BLaER1 treated with 17β-estradiol and CSF1 and Interleukin-3, amounts not matched to agents 10 nM and 100 nM (cell line): ENCODE measurements around the gene SOS1.

Experiments
- H3K27ac ChIP-seq, 11 experiments: shearing (Covaris generic); formaldehyde crosslinking; 2 replicates each; pipeline ENCODE4 v1.8.1; 2022
- H3K27me3 ChIP-seq, 11 experiments: shearing (Covaris generic); formaldehyde crosslinking; 2 replicates each; pipeline ENCODE4 v1.8.1; 2022
- H3K36me3 ChIP-seq, 11 experiments: shearing (Covaris generic); formaldehyde crosslinking; 2 replicates each; pipeline ENCODE4 v1.8.1; 2022
- H3K4me1 ChIP-seq, 10 experiments: shearing (Covaris generic); formaldehyde crosslinking; 2 replicates each; pipeline ENCODE4 v1.8.1; 2022
- H3K4me2 ChIP-seq, 11 experiments: shearing (Covaris generic); formaldehyde crosslinking; 2 replicates each; pipeline ENCODE4 v1.8.1; 2022
- H3K4me3 ChIP-seq, 10 experiments: shearing (Covaris generic); formaldehyde crosslinking; 2 replicates each; pipeline ENCODE4 v1.8.1; 2022
- H3K9ac ChIP-seq, 11 experiments: shearing (Covaris generic); formaldehyde crosslinking; 2 replicates each; pipeline ENCODE4 v1.8.1; 2022
- H3K9me3 ChIP-seq, 11 experiments: shearing (Covaris generic); formaldehyde crosslinking; replicated peaks in 1 of 11; 2 replicates each; pipeline ENCODE4 v1.8.1; 2022
- H4K20me1 ChIP-seq, 11 experiments: shearing (Covaris generic); formaldehyde crosslinking; 2 replicates each; pipeline ENCODE4 v1.8.1; 2022
- Cebpa-rat ChIP-seq, 11 experiments: shearing (Covaris generic); IDR thresholded peaks; 2 replicates each; pipeline ENCODE4 v1.8.1; 2022

The SOS1 gene

DNA sequence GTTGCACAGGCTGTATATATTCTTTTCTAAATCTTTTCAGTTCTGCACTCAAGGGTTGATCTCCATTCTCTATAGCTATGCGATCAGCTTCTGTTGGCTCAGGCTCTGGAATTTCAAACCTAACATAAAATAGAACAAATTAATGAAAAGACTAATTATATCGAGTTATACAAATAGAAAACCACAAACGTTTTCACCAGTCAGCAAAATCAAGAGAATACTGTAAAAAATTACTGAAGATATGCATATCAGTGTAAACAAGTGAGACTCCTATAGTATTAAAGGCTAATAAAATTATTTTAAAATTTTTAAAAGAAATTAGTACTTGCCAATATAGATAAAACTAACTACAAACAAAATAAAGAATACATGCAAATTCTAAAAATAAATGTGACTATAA is 107.0 kb downstream of the SOS1 start:
- no peak for TF ChIP-seq Cebpa-rat (IDR thresholded peaks at IDR 0.05)
- Histone ChIP-seq H3K4me3 (no peak overlapping the region), H3K9ac (no peak overlapping the region), H4K20me1 (peaks cover 0 to 49% (median 0%) of the 10 kb centered on the region in 11 experiments; a peak in 3 of 22 replicates), H3K9me3 (peaks cover 0 to 9% (median 0%) of the 10 kb centered on the region in 11 experiments; a peak in 2 of 22 replicates), H3K27me3 (no peaks in the 10 kb centered on the region), H3K36me3 (peaks cover 46 to 88% (median 58%) of the 10 kb centered on the region in 11 experiments), H3K4me1 (peaks cover 0 to 14% (median 0%) of the 10 kb centered on the region in 10 experiments; a peak in 3 of 20 replicates), H3K27ac (no peak overlapping the region), H3K4me2 (no peak overlapping the region)

DNA sequence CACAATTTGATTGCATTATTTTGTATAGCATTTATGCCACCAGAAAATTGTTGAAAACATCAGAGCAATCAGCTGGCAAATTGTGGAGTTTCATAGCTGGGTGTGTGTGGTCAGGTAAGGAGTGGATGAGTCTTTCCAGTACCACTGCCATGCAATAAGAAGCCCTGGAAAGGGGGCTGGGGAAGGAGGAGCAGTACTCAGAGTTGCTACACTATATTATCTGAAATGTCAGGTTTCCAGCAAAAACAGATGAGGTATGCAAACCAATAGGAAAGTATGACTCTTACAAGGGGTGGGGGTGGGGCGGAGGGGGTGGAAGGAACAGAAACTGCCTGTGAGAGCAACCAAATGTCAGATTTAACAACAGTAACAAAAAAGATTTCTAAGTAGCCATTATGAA is 112.2 kb downstream of the SOS1 start:
- no peaks in the 10 kb centered on the region for H3K27me3 ChIP-seq
- H3K9ac ChIP-seq, result no peak overlapping the region
- peaks cover 75 to 100% (median 91%) of the 10 kb centered on the region in 11 experiments for H3K36me3 ChIP-seq
- no peak overlapping the region for H3K4me3 ChIP-seq
- peaks cover 0 to 9% (median 0%) of the 10 kb centered on the region in 11 experiments; a peak in 2 of 22 replicates for H3K9me3 ChIP-seq
- peaks cover 0 to 34% (median 0%) of the 10 kb centered on the region in 10 experiments; a peak in 4 of 20 replicates for H3K4me1 ChIP-seq
- peak overlapping the region in 3 of 11 experiments; percentile 21 to 52 (median 35); a peak in 4 of 22 replicates for H3K4me2 ChIP-seq
- TF ChIP-seq Cebpa-rat (IDR thresholded peaks at IDR 0.05), result no peak
- H4K20me1 ChIP-seq, result peaks cover 0 to 21% (median 0%) of the 10 kb centered on the region in 11 experiments; a peak in 2 of 22 replicates
- H3K27ac ChIP-seq, result peak overlapping the region in 2 of 11 experiments; percentile 40 to 51; a peak in 4 of 22 replicates

- peaks cover 0 to 14% (median 0%) of the 10 kb centered on the region in 11 experiments; a peak in 1 of 22 replicates for H4K20me1 ChIP-seq
- no peak overlapping the region for H3K4me3 ChIP-seq
- peaks cover 0 to 34% (median 0%) of the 10 kb centered on the region in 10 experiments; a peak in 4 of 20 replicates for H3K4me1 ChIP-seq
- H3K4me2 ChIP-seq, result peak overlapping the region in 2 of 11 experiments; percentile 35 to 52; a peak in 2 of 22 replicates
- no peak overlapping the region for H3K9ac ChIP-seq
- TF ChIP-seq Cebpa-rat (IDR thresholded peaks at IDR 0.05), result no peak
- H3K27me3 ChIP-seq, result no peaks in the 10 kb centered on the region
- peaks cover 74 to 100% (median 90%) of the 10 kb centered on the region in 11 experiments for H3K36me3 ChIP-seq
- H3K9me3 ChIP-seq, result peaks cover 0 to 9% (median 0%) of the 10 kb centered on the region in 11 experiments; a peak in 2 of 22 replicates
- peak overlapping the region in 2 of 11 experiments; percentile 40 to 51; a peak in 4 of 22 replicates for H3K27ac ChIP-seq
Measured at GRCh38 chr2:39007875-39008504, 112.9 kb downstream of the SOS1 start.

- Histone ChIP-seq H3K4me1 (peaks cover 0 to 37% (median 0%) of the 10 kb centered on the region in 10 experiments; a peak in 6 of 20 replicates), H3K9me3 (no peaks in the 10 kb centered on the region), H3K27ac (no peak overlapping the region), H3K36me3 (peaks cover 72 to 100% (median 87%) of the 10 kb centered on the region in 11 experiments), H4K20me1 (peaks cover 0 to 12% (median 0%) of the 10 kb centered on the region in 11 experiments; a peak in 2 of 22 replicates), H3K9ac (no peak overlapping the region), H3K4me3 (no peak overlapping the region), H3K27me3 (no peaks in the 10 kb centered on the region), H3K4me2 (no peak overlapping the region)
- no peak for TF ChIP-seq Cebpa-rat (IDR thresholded peaks at IDR 0.05)
Measured at GRCh38 chr2:39000552-39000951, 120.3 kb downstream of the SOS1 start.

- H3K27ac ChIP-seq, result peak overlapping the region in 3 of 11 experiments; percentile 56 to 71 (median 57); a peak in 7 of 22 replicates
- H3K4me2 ChIP-seq, result peak overlapping the region in 4 of 11 experiments; percentile 3 to 66 (median 38); a peak in 6 of 22 replicates
- peaks cover 79 to 100% (median 90%) of the 10 kb centered on the region in 11 experiments for H3K36me3 ChIP-seq
Measured at GRCh38 chr2:38997781-38998180, 123.1 kb downstream of the SOS1 start.

DNA sequence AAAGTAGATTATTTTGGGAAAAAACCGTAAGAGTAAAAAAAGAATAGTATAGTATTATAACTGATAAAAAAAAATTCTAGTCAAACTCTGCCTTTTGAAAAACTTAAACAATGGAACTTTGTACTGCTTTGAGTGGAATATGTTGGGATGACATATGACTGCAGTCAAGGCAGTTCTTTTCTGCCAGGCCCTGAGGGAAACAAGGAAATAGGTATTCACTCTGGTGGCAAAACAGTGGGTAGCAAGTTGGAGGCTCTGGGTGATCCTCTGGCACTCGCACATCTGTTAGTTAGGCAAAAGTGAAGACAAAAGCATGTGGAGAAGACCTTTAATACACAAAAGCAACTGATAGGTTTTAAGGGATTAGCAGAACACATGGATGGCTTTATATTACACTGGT is 129.0 kb downstream of the SOS1 start:
- peaks cover 65 to 93% (median 80%) of the 10 kb centered on the region in 11 experiments for H3K36me3 ChIP-seq
- H3K9me3 ChIP-seq, result no peaks in the 10 kb centered on the region
- peaks cover 0 to 26% (median 0%) of the 10 kb centered on the region in 11 experiments; a peak in 2 of 22 replicates for H4K20me1 ChIP-seq
- no peak overlapping the region for H3K9ac ChIP-seq
- H3K4me1 ChIP-seq, result peaks cover 0 to 10% (median 8%) of the 10 kb centered on the region in 10 experiments; a peak in 10 of 20 replicates
- H3K4me3 ChIP-seq, result no peak overlapping the region
- no peak overlapping the region for H3K27ac ChIP-seq
- TF ChIP-seq Cebpa-rat (IDR thresholded peaks at IDR 0.05), result no peak
- no peaks in the 10 kb centered on the region for H3K27me3 ChIP-seq
- H3K4me2 ChIP-seq, result no peak overlapping the region

More at GRCh38 chr2:38997781-38998180, 123.1 kb downstream of the SOS1 start:
- Histone ChIP-seq H4K20me1 (peaks cover 0 to 7% (median 0%) of the 10 kb centered on the region in 11 experiments; a peak in 2 of 22 replicates), H3K27me3 (no peaks in the 10 kb centered on the region), H3K4me3 (no peak overlapping the region), H3K9me3 (no peaks in the 10 kb centered on the region), H3K9ac (peak overlapping the region in 2 of 11 experiments; percentile 22 to 26; a peak in 2 of 22 replicates), H3K4me1 (peaks cover 0 to 32% (median 6%) of the 10 kb centered on the region in 10 experiments; a peak in 15 of 20 replicates)
- TF ChIP-seq Cebpa-rat (IDR thresholded peaks at IDR 0.05), result no peak

GRCh38 chr2:38988716-38989115 is 132.1 kb downstream of the SOS1 start:
- Histone ChIP-seq H3K4me1 (peaks cover 0 to 10% (median 8%) of the 10 kb centered on the region in 10 experiments; a peak in 10 of 20 replicates), H3K4me3 (no peak overlapping the region), H3K4me2 (no peak overlapping the region), H3K9ac (no peak overlapping the region), H3K27ac (no peak overlapping the region), H4K20me1 (peaks cover 0 to 21% (median 0%) of the 10 kb centered on the region in 11 experiments; a peak in 2 of 22 replicates), H3K9me3 (no peaks in the 10 kb centered on the region), H3K36me3 (peaks cover 69 to 94% (median 84%) of the 10 kb centered on the region in 11 experiments), H3K27me3 (no peaks in the 10 kb centered on the region)
- no peak for TF ChIP-seq Cebpa-rat (IDR thresholded peaks at IDR 0.05)

DNA sequence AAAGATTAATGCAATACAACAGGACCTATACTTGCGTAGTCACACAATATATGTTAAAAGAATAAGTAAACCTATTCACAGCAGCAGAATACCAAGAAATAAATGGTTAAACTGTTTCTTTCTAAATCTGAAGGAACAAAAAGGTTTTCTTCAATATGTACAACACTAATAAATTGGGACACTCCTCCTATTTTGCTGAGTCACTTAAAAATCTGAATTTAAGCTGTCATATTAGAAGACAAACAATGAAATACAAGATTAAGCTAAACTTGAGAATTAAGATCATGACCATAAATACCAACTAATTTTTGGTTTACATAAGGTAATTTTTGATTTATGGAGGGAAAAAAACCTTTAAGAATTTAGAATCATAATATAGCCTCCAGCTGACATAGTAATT is 138.4 kb downstream of the SOS1 start:
- Histone ChIP-seq H3K9ac (no peak overlapping the region), H3K4me1 (peaks cover 0 to 32% (median 0%) of the 10 kb centered on the region in 10 experiments; a peak in 6 of 20 replicates), H3K4me2 (no peak overlapping the region), H3K4me3 (no peak overlapping the region), H4K20me1 (0 out of 22 replicates have a peak, but pooled peaks cover 0 to 5% (median 0%) of the 10 kb centered on the region in 11 experiments), H3K9me3 (no peaks in the 10 kb centered on the region), H3K27ac (no peak overlapping the region), H3K36me3 (peaks cover 27 to 57% (median 44%) of the 10 kb centered on the region in 11 experiments), H3K27me3 (no peaks in the 10 kb centered on the region)
- TF ChIP-seq Cebpa-rat (IDR thresholded peaks at IDR 0.05), result no peak
